Activated T-helper 2 cell treated with anti-CD3 and anti-CD28 coated beads, Interferon-gamma antibody, Interleukin-2, Interleukin-4, amounts not matched to agents 10 μg/mL and 5 μg/mL and 100 μg/mL, durations not matched to agents 14 hours and 24 hours and 36 hours (primary cell): ENCODE results near the gene S100A16. TPM values are rescaled to one million over a fixed set of nuclear protein-coding genes. Genes with fewer than 3 reads are reported as not detected.
A peak's percentile ranks its signal among the peaks of the same experiment; 100 is the strongest.

ENCODE experiments used
- DNase-seq: peaks from one replicate; pipeline ENCODE4 v3.0.0; 2021; ENCODE audit warnings: low spot score
- H3K27ac Mint-ChIP-seq: one replicate; pipeline ENCODE4 v1.8.0; 2021; ENCODE audit warnings: mixed read lengths
- H3K27me3 Mint-ChIP-seq: one replicate; pipeline ENCODE4 v1.8.0; 2021; ENCODE audit warnings: low read depth, mixed read lengths
- H3K36me3 Mint-ChIP-seq: one replicate; pipeline ENCODE4 v1.8.0; 2021; ENCODE audit warnings: low read depth, mixed read lengths
- H3K4me1 Mint-ChIP-seq: one replicate; pipeline ENCODE4 v1.8.0; 2021; ENCODE audit warnings: low read depth, mixed read lengths
- H3K4me3 Mint-ChIP-seq: one replicate; pipeline ENCODE4 v1.8.0; 2021; ENCODE audit warnings: low read depth, mild to moderate bottlenecking, moderate library complexity, mixed read lengths
- H3K9me3 Mint-ChIP-seq: one replicate; pipeline ENCODE4 v1.8.0; 2021; ENCODE audit warnings: mixed read lengths
- intact Hi-C: fragments of 100-400 bp; cut with micrococcal nuclease; formaldehyde crosslinking; loops from one replicate; pipeline ENCODE4 v1.15.1; 2023
- total RNA-seq: library from RNA; stranded (reverse); gene quantifications from 2 replicates; pipeline ENCODE4 v1.2.3, GENCODE V29; 2022

Gene S100A16, protein sequence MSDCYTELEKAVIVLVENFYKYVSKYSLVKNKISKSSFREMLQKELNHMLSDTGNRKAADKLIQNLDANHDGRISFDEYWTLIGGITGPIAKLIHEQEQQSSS
- total RNA-seq = not detected in 2 replicates

DNA sequence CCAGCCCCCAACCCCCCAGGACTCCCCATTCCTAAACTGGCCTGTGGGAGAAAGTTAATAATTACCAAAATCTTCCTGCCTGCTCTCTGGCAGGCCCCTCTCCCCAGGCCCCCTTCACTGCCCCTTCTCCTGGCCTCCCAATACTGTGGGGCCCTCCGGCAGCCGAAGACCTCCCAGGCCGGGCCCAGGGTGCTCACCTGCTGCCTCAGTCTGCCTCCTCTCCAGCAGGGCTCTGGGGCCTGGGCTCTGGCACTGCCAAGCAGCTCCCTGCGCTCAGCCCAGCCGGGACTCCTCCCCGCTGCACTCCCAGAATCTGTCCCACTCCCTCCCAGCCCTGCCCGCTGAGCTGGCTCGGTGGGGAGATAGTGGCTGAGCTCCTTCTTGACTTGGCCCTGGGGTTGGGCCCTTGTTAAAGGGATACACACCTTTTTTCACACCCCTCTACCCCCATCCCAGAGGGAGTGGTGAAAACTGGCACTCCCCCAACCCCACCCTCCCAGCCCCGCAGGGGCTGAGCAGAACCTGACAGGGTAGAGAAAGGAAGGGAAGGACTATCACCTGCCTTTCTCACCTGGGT, at the start of gene S100A16:
S100A16 (minus strand) TSS at position 383 of the 577 bp plus-strand sequence. CDS start 4,986 bp downstream, outside the sequence.
- Mint-ChIP-seq H3K9me3 (no peaks in the 10 kb centered on the region), H3K4me1 (peaks cover 2% of the 10 kb centered on the region), H3K27ac (no peak within 1 kb of the TSS), H3K27me3 (no peaks in the 10 kb centered on the region), H3K4me3 (no peak within 1 kb of the TSS), H3K36me3 (no peaks in the 10 kb centered on the region)
- DNase-seq = no peak
- intact Hi-C loops = no loop called here

DNA sequence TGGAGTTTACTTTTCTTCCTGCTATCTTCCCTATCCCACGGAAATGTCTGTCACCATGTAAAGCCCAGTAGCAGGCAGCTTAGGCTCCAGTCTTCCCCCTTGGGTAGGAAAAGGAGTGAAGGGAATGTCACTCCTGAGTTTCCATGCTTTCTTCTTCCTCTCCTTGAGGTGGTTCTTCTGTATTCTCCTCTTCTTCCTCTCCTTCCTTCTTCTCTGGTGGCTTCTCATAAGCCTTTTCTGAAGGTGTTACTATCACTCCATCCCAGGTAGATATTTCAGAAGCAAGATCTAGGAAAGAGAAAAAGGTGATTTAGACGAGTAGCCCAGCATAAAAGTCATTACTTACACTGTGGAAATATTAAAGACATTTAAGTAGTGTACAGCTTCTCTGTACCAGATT, 49.3 kb upstream of the S100A16 start:
- Mint-ChIP-seq H3K4me1 (peaks cover 12% of the 10 kb centered on the region), H3K27me3 (no peaks in the 10 kb centered on the region), H3K4me3 (no peak overlapping the region), H3K27ac (no peak overlapping the region), H3K9me3 (no peaks in the 10 kb centered on the region), H3K36me3 (peaks cover 50% of the 10 kb centered on the region)
- no peak for DNase-seq
- intact Hi-C loops = no loop called here

DNA sequence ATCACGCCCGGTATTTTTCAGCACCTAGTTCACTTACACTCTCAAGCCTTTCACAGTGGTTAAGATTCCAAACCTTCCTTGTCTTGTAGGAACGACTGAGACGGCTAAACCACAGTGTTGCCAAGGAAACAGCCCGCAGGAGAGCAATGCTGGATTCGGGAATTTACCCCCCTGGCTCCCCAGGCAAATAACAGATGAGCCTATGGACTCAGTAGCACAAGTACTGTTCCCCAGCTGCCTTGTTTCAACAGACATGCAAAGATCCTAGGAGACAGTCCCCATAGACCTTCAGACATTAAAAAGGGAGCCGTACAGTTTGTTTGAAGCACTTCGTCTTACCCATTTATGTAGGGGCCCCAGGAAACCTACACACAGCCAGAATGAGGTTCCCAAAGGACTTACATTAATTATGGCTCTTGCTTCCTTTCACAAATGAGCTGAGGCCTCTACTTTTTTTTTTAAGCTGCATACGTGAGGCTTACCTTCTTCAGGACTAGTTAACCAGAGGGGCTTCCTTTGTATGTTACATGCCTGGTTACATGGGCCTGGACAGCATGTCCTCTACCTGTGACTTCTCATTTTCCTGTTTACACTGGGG, 48.3 kb upstream of the S100A16 start:
- Mint-ChIP-seq H3K27me3 (no peaks in the 10 kb centered on the region), H3K4me1 (peaks cover 12% of the 10 kb centered on the region), H3K36me3 (peaks cover 50% of the 10 kb centered on the region), H3K4me3 (peak overlapping the region; percentile 17), H3K9me3 (no peaks in the 10 kb centered on the region), H3K27ac (no peak overlapping the region)
- no peak for DNase-seq
- intact Hi-C loops = no loop called here

DNA sequence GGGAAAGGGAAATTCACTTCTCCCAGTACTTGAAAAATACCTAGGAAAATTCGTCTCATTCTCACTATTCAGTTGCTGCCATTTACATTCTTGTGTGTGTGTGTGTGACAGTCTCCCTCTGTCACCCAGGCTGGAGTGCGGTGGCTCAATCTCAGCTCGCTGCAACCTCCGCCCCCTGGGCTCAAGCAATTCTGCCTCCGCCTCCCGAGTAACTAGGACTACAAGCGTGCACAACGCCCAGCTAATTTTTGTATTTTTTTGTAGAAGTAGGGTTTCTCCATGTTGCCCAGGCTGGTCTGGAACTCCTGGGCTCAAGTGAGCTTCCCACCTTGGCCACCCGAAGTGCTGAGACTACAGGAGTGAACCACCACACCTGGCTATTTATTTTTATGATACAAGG, 46.7 kb upstream of the S100A16 start:
- H3K27ac Mint-ChIP-seq = peak overlapping the region; percentile 42
- H3K27me3 Mint-ChIP-seq = no peaks in the 10 kb centered on the region
- intact Hi-C loops = no loop called here
- no peaks in the 10 kb centered on the region for H3K9me3 Mint-ChIP-seq
- peak overlapping the region; percentile 96 for H3K4me3 Mint-ChIP-seq
- H3K4me1 Mint-ChIP-seq = peaks cover 12% of the 10 kb centered on the region
- peaks cover 37% of the 10 kb centered on the region for H3K36me3 Mint-ChIP-seq
- DNase-seq = no peak

DNA sequence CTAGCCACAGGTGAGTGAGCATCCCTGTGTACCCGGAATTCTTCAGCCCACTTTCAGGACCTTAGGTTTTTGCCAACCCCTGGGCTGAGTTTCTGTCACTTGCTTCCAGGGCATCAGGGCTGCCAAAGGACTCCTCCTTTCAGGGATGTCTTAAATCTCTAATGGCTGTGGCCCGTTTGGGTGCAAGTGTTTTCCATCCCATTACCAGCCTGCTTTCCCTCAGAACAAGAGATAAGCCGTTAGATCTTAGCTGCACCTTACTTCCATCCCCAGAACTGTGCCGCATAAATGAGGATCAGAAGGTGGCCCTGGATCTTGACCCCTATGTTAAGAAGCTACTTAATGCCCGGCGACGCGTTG, 46.2 kb upstream of the S100A16 start:
- intact Hi-C loops = no loop called here
- Mint-ChIP-seq H3K27me3 (no peaks in the 10 kb centered on the region), H3K4me3 (peak overlapping the region; percentile 96), H3K4me1 (peaks cover 12% of the 10 kb centered on the region), H3K9me3 (no peaks in the 10 kb centered on the region), H3K36me3 (peaks cover 32% of the 10 kb centered on the region), H3K27ac (peak overlapping the region; percentile 70)
- DNase-seq = no peak

DNA sequence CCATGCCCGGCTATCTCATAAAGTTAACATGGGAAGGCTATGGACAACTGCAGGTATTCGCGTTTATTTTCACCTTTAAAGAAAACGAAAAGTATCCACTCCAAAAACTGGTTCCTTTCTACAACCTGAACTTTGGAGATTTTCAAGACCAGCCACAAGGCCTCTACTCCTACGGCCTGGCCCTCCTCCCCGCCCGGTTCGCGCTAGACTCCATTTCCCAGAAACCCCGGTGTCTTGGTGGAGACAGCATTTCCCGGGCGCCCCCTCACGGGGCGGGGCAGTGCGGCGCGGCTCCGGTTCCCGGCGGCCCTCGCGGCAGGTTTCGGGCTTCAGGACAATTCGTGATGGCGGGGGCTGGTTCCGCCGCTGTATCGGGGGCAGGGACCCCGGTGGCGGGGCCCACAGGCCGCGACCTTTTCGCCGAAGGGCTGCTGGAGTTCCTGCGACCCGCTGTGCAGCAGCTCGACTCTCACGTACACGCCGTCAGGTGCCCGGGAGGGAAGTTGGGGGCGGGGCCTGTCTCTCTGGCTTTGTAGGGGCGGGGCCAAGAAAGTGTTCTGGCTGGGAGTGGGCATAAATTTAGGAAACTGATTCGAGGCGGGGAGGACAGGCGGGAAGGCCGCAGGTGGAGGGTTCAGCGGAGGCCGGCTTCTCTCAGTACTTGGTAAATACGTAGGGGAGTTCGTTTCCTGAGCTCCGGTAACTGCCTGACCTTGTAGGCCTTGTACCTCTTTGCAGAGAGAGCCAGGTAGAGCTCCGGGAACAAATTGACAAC, 45.6 kb upstream of the S100A16 start, which contains the start of gene SNAPIN:
SNAPIN (plus strand) TSS at position 304 of the 775 bp plus-strand sequence; CDS start at position 345, 41 bp downstream.
- intact Hi-C loops = loop anchor here (1.0 kb wide), 2 partner anchors 13 to 25 kb away; no protein-coding TSS in a partner anchor

DNA sequence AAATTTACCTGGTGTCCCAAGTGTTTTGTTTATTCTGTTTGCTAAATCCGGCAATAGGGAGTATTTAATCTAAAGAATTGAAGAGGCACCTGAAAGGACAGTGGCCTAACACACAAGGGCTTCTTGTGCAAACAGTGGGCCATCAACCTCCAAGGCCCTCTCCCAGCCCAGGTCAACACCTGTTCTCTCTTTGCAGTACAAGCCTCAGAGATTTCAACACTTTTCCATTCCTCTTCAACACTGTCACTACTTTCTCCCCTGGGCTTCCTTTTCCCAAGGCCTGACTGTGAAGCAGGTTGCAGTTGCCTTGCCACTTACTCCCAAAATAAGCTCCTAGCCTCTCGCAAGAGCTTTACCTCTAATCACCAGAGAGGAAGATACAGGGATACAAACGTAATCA, 42.4 kb upstream of the S100A16 start:
- H3K4me3 Mint-ChIP-seq = no peak overlapping the region
- no peak for DNase-seq
- H3K9me3 Mint-ChIP-seq = no peaks in the 10 kb centered on the region
- H3K27ac Mint-ChIP-seq = no peak overlapping the region
- H3K36me3 Mint-ChIP-seq = no peaks in the 10 kb centered on the region
- H3K27me3 Mint-ChIP-seq = no peaks in the 10 kb centered on the region
- peaks cover 12% of the 10 kb centered on the region for H3K4me1 Mint-ChIP-seq
- intact Hi-C loops = no loop called here

More for the DNA sequence above, 45.6 kb upstream of the S100A16 start, which contains the start of gene SNAPIN:
- no peaks in the 10 kb centered on the region for H3K27me3 Mint-ChIP-seq
- peak within 1 kb of the TSS; percentile 96 for H3K4me3 Mint-ChIP-seq
- peaks cover 27% of the 10 kb centered on the region for H3K36me3 Mint-ChIP-seq
- H3K27ac Mint-ChIP-seq = peak within 1 kb of the TSS; percentile 70
- peaks cover 12% of the 10 kb centered on the region for H3K4me1 Mint-ChIP-seq
- DNase-seq = peak; percentile 90
- H3K9me3 Mint-ChIP-seq = no peaks in the 10 kb centered on the region

DNA sequence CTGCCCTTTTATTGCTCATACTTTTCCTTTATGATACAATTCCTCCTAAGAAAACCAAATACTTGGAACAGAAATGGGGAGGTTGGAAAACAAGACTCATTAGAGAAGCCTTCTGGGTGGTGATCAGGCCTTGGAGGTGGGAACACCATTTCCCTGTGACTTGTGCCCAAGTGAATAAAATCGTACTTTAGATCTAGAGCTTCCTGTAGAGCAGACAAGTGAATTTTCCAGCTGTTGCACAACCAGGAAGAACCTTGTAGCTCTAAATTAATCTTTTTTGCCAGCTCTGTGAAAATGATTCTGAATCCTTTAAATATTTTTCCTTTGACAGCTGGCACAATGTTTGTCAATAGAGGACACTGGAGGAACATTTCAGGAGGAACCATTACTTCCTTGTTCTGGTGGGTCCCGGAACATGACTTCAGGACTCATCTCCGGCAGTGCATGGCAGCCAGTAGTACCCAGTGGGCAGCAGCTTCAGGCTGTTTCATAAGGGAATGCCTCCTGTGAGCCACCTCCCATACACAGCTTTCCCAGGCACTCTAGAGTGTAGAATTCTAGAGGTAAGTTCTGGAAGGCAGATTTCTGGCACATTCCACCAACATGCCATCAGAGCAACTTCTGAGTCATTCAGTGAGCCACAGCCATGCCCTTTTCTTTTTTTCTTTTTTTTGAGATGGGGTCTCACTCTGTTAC, 40.0 kb upstream of the S100A16 start:
- Mint-ChIP-seq H3K27ac (no peak overlapping the region), H3K9me3 (no peaks in the 10 kb centered on the region), H3K27me3 (no peaks in the 10 kb centered on the region), H3K36me3 (peaks cover under 1% of the 10 kb centered on the region), H3K4me3 (no peak overlapping the region), H3K4me1 (peaks cover 5% of the 10 kb centered on the region)
- intact Hi-C loops = no loop called here
- no peak for DNase-seq

DNA sequence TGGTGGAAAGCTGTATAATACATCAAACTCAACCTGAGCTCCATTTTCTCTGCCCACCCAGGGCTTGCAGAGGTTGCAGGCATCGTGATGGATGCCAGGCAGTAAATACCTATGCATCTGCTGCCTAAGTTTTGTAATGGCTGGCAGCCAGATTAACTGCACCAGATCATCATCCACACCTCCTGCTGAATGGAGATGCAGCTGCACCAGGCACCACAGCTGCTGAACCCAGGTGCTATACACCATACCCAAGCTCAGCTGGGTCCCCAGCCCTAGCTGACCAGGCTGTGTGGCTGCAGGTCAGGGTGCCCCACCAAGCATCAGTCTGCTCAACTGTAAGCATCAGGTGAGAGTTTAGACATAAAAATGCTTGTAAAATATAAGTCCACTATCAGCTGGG, 38.8 kb upstream of the S100A16 start:
- peaks cover 8% of the 10 kb centered on the region for H3K36me3 Mint-ChIP-seq
- DNase-seq = no peak
- H3K4me3 Mint-ChIP-seq = no peak overlapping the region
- intact Hi-C loops = no loop called here
- no peaks in the 10 kb centered on the region for H3K9me3 Mint-ChIP-seq
- H3K27ac Mint-ChIP-seq = no peak overlapping the region
- peaks cover 3% of the 10 kb centered on the region for H3K4me1 Mint-ChIP-seq
- no peaks in the 10 kb centered on the region for H3K27me3 Mint-ChIP-seq

DNA sequence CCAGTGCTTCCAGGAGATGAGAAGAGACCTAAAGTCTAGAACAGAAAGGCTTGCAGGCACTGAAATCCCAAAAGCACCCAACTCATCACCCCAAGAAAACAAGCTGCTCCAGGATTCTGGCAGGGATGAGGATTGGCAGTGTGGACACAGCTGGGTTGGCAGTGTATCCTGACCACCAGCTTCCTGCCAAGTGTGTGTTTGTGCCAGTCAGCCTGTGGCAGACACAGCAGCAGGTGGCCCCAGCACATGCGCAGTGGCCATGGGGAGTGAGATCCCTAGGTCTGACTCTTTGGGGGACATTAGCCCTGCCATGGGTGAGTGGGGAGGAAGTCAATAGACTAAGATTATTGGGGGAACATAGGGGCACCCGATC, 36.9 kb upstream of the S100A16 start:
- H3K4me3 Mint-ChIP-seq = no peak overlapping the region
- intact Hi-C loops = no loop called here
- H3K27me3 Mint-ChIP-seq = no peaks in the 10 kb centered on the region
- no peak for DNase-seq
- H3K36me3 Mint-ChIP-seq = peaks cover 27% of the 10 kb centered on the region
- H3K9me3 Mint-ChIP-seq = no peaks in the 10 kb centered on the region
- H3K4me1 Mint-ChIP-seq = peaks cover 8% of the 10 kb centered on the region
- H3K27ac Mint-ChIP-seq = no peak overlapping the region

DNA sequence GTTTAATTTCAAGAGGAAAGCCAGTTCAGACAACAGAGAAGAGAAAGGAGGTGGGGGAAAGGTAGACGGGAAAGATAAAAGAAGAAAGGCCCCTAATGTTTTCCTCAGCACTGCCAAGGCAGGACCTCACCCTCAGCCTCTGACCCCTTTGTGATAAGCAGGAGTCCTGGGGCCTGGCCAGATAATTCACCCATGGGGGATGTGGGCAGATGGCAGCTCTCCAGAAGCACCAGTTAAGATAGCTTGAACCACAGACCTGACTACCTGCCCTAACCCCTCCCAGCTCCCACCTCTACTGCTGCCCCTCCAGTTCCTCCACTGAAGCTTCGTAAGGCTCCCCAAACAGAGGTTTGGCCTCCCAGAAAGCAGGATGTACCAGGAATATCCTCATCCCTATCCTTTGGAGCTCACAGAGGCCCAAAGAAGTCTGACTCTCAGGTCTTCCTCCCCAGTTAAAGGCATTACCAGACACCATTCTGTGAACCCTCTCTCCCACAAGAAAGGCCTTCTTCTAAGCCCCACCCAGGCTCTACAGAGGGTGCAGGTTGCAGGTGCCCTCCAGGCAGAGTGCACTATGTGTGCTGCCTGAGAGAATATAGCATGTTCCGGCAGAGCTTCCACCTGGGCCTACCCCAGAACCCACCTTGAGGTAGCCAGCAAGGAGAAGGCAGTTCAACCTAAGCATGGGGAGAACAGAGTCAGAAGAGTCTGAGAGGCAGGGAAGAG, 36.4 kb upstream of the S100A16 start:
- Mint-ChIP-seq H3K27me3 (no peaks in the 10 kb centered on the region), H3K4me1 (peaks cover 8% of the 10 kb centered on the region), H3K9me3 (no peaks in the 10 kb centered on the region), H3K27ac (no peak overlapping the region), H3K4me3 (no peak overlapping the region), H3K36me3 (peaks cover 32% of the 10 kb centered on the region)
- intact Hi-C loops = no loop called here
- no peak for DNase-seq

DNA sequence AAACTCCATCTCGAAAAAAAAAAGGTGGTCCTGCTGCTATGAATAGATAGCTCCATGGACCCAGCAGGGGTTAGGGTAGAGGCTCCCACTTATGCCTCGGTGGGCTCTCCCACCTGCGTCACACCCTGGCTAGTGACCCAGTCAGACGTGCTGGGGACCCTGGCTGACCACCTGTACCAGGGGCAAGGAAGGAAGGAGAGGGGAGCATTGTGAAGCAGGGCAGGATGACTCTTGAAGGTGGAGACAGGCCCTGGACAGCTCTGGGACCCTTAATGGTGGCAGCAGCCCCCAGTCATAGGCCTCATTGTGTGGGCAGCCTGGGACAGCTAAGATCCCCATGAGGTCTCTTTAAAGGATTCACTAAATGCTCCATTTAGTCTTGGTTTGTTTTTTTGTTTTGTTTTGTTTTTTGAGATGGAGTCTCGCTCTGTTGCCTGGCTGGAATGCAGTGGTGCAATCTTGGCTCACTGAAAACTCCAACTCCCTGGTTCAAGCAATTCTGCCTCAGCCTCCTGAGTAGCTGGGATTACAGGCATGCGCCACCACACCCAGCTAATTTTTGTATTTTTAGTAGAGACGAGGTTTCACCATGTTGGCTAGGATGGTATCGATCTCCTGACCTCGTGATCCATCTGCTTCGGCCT, 35.2 kb upstream of the S100A16 start:
- no peak for DNase-seq
- Mint-ChIP-seq H3K27me3 (no peaks in the 10 kb centered on the region), H3K36me3 (peaks cover 44% of the 10 kb centered on the region), H3K27ac (no peak overlapping the region), H3K4me1 (peaks cover 13% of the 10 kb centered on the region), H3K9me3 (no peaks in the 10 kb centered on the region), H3K4me3 (no peak overlapping the region)
- intact Hi-C loops = no loop called here
